Colonic mucosa (tissue), 4 donors: ENCODE measurements around the gene EDIL3. TPM values are rescaled to one million over a fixed set of nuclear protein-coding genes. Genes with fewer than 3 reads are reported as not detected.

ENCODE experiments used
- DNase-seq: peaks from one replicate; pipeline ENCODE4 v3.0.0-alpha.2; 2020
- H3K27ac ChIP-seq: fragments of 200-600 bp; one replicate; pipeline ENCODE4 v1.8.0; 2021
- H3K27me3 ChIP-seq: fragments of 200-600 bp; one replicate; pipeline ENCODE4 v1.8.0; 2021
- H3K36me3 ChIP-seq: fragments of 200-600 bp; one replicate; pipeline ENCODE4 v1.8.0; 2021
- H3K4me1 ChIP-seq: fragments of 200-600 bp; one replicate; pipeline ENCODE4 v1.8.0; 2021; ENCODE audit warnings: mild to moderate bottlenecking
- H3K4me3 ChIP-seq: fragments of 200-600 bp; one replicate; pipeline ENCODE4 v1.8.0; 2021
- H3K9ac ChIP-seq, 2 donors: one replicate each; pipeline ENCODE4 v1.7.0; 2013; ENCODE audit warnings: control low read depth in 2 of 2, low read depth in 2 of 2, low read length in 2 of 2
- H3K9me3 ChIP-seq: fragments of 200-600 bp; one replicate; pipeline ENCODE4 v1.8.0; 2021
- intact Hi-C: fragments of 100-400 bp; cut with DNase I; formaldehyde crosslinking; loops from one replicate; pipeline ENCODE4 v1.14.1; 2022
- total RNA-seq, 2 donors: library from RNA; stranded (reverse); fragmentation: NEBNext Ultra II Directional in 1 of 2; extraction: Animal tissue kit (Norgen Biotek cat#: 25700) in 1 of 2; gene quantifications; one replicate each; pipeline ENCODE4 v1.2.1, GENCODE V29; 2021
- TF ChIP-seq, protein P1 (sequence below): fragments of 200-600 bp; IDR thresholded peaks from one replicate; pipeline ENCODE4 v1.8.0; 2022; ENCODE audit warnings: antibody characterized with exemption, mild to moderate bottlenecking
- donor health status: healthy.
- donor health status: DM: no; HTN: no; CAD: no.
- donor health status: DM: no; HTN: no; CAD: no.

EDIL3 gene
- total RNA-seq, 2 donors from 2014 or later = 23.6 to 27.5 TPM

- intact Hi-C loops = loop anchor here (10.0 kb wide), 2 partner anchors 199 to 331 kb away; partner anchors contain the start of gene HAPLN1
Measured at GRCh38 chr5:83924171-83924570, 460.5 kb downstream of the EDIL3 start.

DNA sequence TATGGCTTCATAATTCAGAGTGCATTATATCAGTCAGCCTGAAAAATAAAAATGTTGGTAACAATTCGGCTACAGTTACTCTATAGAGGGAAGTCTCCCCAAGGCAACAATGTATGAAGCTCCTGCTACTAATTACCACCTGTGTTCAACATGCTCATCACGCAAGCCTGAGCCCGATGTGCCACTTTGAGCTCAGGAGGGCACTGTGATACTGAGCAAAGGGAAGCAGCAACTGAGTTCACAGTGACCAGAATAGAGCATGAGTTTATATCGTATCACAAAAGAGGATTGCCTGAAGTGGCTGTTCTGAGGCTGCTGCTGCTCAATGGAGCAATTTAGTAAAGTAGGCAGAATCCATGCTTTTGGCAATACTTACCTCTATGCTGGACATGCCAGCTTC, 462.0 kb downstream of the EDIL3 start:
- DNase-seq = no peak
- no peak overlapping the region for H3K9ac ChIP-seq
- TF ChIP-seq, protein P1, sequence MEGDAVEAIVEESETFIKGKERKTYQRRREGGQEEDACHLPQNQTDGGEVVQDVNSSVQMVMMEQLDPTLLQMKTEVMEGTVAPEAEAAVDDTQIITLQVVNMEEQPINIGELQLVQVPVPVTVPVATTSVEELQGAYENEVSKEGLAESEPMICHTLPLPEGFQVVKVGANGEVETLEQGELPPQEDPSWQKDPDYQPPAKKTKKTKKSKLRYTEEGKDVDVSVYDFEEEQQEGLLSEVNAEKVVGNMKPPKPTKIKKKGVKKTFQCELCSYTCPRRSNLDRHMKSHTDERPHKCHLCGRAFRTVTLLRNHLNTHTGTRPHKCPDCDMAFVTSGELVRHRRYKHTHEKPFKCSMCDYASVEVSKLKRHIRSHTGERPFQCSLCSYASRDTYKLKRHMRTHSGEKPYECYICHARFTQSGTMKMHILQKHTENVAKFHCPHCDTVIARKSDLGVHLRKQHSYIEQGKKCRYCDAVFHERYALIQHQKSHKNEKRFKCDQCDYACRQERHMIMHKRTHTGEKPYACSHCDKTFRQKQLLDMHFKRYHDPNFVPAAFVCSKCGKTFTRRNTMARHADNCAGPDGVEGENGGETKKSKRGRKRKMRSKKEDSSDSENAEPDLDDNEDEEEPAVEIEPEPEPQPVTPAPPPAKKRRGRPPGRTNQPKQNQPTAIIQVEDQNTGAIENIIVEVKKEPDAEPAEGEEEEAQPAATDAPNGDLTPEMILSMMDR = no peak
- H3K4me1 ChIP-seq = peaks cover 5% of the 10 kb centered on the region
- intact Hi-C loops = loop anchor here (10.0 kb wide), 2 partner anchors 198 to 332 kb away; partner anchors contain the start of gene HAPLN1
- H3K27ac ChIP-seq = no peak overlapping the region
- H3K4me3 ChIP-seq = no peak overlapping the region
- H3K27me3 ChIP-seq = no peaks in the 10 kb centered on the region
- H3K36me3 ChIP-seq = no peaks in the 10 kb centered on the region
- no peaks in the 10 kb centered on the region for H3K9me3 ChIP-seq

More at GRCh38 chr5:83924171-83924570, 460.5 kb downstream of the EDIL3 start:
- no peak for DNase-seq
- peaks cover 5% of the 10 kb centered on the region for H3K4me1 ChIP-seq
- H3K27me3 ChIP-seq = no peaks in the 10 kb centered on the region
- H3K27ac ChIP-seq = no peak overlapping the region
- H3K36me3 ChIP-seq = no peaks in the 10 kb centered on the region
- no peak overlapping the region for H3K9ac ChIP-seq
- TF ChIP-seq, protein P1 = no peak
- no peak overlapping the region for H3K4me3 ChIP-seq
- no peaks in the 10 kb centered on the region for H3K9me3 ChIP-seq

DNA sequence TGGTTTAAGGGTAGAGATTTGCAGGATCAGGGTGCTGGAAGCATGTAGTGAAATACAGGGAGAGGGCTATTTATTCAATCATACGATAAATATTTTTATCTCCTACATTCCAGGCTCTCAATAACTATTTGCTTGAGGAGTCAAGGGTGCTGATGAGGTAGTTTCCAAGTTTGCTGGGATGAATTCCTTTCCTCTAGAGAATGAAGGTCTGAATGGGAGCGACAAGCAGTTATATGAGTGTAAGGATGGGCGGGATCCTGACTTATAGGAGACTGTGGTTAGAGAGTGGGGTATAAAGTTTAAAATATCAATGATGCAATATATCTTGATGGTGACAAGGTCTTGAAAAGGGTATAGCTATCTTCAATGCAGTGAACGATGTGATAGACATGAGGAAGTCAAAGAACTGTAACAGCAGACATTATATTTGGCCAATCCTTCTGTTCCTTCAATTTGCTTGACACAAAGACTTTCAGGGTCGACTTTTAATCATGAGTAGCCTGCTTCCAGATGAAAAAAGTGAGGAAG, 462.9 kb downstream of the EDIL3 start:
- intact Hi-C loops = loop anchor here (10.0 kb wide), 2 partner anchors 197 to 333 kb away; partner anchors contain the start of gene HAPLN1
- no peaks in the 10 kb centered on the region for H3K36me3 ChIP-seq
- TF ChIP-seq, protein P1 = no peak

DNA sequence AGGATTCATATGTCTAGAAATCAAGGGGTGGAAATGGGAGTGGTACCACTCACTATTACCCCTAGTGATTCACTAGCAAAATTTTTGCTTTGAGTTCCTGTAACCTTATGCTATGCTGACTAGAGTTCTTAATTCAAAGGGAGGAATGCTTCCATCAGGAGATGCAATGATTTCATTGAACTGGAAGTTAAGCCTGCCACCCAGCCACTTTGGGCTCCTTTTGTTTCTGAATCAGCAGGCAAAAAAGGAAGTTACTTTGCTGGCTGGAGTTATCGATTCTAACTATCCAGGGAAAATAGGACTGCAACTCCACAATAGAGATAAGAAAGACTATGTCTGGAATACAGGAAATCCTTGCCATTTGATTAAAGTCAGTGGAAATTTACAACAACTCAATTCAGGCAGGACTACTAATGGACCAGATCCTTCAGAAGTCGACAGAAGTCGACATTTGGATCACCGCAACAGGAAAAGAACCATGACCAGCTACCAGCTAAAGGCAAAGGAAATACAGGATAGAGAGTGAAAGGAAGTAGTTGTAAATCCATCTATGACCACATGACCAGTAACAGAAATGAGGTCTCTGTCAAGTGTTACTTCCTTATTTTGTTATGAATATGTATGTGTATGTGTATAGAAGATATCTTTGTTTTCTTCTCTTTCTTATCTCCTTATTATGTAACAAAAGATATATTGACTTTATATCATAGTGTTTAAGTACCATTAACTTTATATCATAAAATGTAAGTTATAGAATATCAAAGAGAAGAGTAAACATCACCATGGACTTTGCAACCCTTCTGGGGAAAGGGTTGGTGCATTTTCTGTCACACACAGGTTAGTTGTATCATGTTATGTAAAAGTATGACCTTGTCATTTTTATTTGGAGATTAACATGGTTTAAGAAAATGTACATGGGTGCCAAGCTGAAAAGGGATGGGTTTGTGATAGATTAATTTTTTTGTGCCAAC, 465.3 kb downstream of the EDIL3 start:
- intact Hi-C loops = loop anchor here (10.0 kb wide), 2 partner anchors 195 to 335 kb away; partner anchors contain the start of gene HAPLN1

More for the DNA sequence above, 462.9 kb downstream of the EDIL3 start:
- H3K9ac ChIP-seq = no peak overlapping the region
- H3K27me3 ChIP-seq = no peaks in the 10 kb centered on the region
- peaks cover 5% of the 10 kb centered on the region for H3K4me1 ChIP-seq
- no peaks in the 10 kb centered on the region for H3K9me3 ChIP-seq
- H3K4me3 ChIP-seq = no peak overlapping the region
- H3K27ac ChIP-seq = no peak overlapping the region
- DNase-seq = no peak

More for the DNA sequence above, 465.3 kb downstream of the EDIL3 start:
- TF ChIP-seq, protein P1 = no peak
- Histone ChIP-seq H3K27ac (peak overlapping the region; percentile 52), H3K4me1 (no peaks in the 10 kb centered on the region), H3K36me3 (no peaks in the 10 kb centered on the region), H3K4me3 (no peak overlapping the region), H3K9me3 (no peaks in the 10 kb centered on the region), H3K27me3 (no peaks in the 10 kb centered on the region), H3K9ac (no peak overlapping the region)
- DNase-seq = no peak
